Inflammatory macrophage (primary cell): ENCODE results near the gene HOXC11.

Source experiments
- DNase-seq, 2 donors: peaks; one replicate each; pipeline ENCODE4 v3.0.0-alpha.2; 2020 to 2022

HOXC11 gene

DNA sequence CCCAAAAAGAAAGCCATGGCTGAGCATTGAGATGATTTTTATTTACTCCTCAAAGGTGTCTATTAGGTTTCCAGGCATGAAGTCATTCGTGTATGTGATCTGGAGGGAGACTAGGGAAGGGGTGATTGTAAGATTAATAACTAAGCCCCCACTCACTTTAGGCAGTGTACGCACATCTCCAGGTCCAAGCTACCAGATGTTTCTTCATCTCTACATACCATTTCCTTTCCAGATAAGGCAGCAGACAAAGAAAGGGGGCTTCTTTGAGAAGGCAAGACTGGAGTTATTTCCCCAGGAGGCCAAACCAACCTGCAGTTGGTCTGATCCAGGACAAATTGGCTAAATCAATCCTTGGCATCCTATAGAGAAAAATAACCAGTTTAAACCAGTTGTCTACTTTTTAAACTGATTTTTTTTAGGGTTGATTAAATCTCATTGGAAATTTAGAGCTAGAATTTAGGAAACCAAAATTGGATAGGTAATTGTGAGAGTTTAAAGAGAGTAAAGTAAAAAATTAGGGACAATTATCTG lies 30.4 kb upstream of the HOXC11 start:
- no peak for DNase-seq

DNA sequence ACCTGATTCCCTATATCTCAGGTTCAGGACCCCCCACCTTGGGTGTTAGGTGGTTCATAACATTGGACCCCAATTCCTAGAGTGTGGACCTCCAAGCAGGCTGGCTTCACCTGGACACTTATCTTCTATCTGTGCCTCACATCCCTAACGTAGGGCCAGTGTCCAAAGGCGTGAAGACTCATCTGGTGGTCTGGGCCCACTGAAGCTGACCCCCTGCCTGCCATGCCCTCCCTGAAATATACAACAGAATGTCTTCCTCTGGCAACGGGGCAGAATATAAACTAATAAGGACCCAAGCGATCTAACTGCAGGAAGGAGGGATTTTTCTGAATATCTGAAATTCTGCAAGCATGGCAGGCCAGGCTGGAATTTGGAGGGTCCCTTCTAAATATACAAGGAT lies 28.7 kb upstream of the HOXC11 start:
- no peak for DNase-seq

- DNase-seq = no peak
These were observed 27.7 kb upstream of the HOXC11 start for GRCh38 chr12:53944907-53945847.

GRCh38 chr12:53947743-53948142 lies 25.2 kb upstream of the HOXC11 start:
- no peak for DNase-seq

DNA sequence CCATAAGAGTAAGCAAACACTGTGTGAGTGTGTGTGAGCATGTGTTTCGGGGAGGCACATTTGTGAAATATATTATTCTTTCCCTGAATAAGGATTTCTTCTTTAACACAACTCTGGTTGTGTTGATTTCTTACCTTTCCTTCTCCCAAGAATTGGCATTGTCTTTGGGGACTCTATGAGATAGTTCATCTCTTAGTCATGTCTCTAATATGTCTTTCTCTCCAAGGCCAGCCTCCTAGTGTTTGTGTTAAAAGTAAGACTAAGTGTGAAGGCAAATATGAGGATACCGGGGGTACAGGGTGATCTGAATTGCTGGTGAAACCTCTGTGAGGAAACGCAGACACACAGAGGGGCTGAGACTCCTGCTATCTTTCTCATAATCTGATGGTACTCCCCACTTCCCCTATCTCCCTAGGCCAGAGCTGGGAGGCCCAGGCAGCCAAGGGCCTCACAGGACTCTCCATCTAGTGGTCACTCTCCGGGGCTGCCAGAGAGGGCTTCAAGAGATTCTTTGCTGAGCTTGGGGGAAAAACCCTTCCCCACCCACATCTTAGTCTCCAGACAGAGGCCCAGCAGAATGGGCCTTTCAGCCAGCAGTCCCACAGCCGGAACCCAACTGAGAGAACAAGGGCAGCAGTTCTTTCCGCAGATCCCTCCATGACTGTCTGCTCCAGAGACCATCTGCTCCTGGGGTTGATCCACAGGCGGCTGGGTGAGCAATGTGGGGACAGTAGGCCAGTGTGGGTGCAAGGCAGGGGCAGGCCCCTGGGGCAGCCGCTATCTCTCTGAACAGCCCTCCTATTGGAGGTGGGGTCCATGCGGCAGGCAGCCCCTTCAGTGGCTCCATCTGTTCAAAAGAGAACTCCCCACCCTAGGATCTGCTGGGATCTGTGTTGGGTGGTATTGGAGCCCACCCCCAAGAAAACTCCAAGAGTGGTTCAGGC lies 24.0 kb upstream of the HOXC11 start:
- DNase-seq = no peak

- no peak for DNase-seq
These were observed 23.1 kb upstream of the HOXC11 start for GRCh38 chr12:53949631-53950436.

DNA sequence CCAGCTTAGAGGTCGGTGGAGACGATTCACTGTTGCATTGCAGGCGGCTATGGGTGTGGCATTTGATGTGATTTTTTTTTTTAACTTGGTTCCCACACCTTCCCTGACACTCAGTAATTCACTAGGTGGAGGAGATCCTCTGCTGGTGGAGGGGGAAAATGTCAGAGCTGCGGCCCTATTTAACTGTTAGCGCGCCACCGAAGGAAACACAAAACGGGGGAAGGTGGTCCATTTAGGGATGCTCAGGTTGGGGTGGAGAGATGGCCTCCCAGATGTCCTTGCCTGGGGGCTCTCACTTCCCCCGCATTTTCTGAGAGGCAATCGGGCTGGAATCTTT lies 22.5 kb upstream of the HOXC11 start:
- DNase-seq = no peak

DNA sequence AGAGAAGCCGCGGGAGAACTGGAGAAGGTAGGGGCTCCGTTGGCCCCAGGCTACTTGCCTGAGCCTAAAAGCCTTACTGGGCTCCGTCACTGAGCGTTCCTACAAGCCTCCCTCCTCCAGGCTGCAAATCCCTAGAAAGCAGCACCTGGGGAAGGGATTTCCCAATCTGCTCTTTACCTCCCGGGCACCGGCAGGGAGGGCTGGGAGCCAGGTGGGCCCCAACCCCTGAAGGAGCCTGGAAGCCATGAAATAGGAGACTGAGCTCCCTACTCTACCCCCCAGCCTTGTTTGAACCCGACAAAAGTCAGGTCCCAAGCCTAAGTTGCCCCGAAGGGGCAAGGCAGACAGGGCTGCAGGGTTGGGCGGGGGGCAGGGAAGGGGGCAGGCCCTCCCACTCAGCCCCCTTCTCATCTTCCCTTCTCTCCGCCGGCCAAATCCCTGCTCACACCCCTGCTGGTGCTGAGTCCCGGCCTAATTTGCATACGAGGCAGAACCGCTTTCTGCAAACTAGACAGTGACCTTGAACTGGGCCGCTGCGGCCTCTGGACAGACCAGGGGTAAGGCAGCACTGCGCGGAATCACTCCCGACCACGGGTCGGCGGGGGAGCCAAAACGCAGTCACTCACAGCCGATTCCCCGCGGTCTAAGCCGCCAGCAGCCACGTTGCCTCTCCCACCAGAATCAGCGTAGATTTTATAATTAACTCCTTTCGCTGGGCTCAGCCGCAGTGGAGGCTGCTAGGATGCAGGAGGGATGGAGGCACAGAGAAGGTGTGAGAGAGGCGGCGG lies 21.9 kb upstream of the HOXC11 start:
- no peak for DNase-seq

- DNase-seq = no peak
These were observed 21.2 kb upstream of the HOXC11 start for GRCh38 chr12:53951577-53952334.

DNA sequence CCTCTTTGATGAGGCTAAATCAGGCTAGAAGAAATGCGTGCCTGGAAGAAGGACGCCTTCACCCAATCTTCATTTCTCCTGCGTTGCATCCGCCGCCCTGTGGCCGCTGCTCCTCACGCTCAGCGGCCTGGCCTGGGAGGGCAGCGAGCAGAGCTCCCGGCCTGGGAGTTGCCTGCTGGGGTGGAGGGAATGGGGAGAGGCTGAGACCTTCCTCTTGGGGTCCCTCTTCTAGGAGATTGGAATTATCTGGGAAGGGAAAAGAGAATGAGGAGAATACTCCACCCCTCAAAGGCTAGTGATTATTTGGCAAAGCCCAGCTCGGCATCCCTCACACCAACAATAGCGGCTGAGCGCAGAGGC lies 20.6 kb upstream of the HOXC11 start:
- no peak for DNase-seq

DNA sequence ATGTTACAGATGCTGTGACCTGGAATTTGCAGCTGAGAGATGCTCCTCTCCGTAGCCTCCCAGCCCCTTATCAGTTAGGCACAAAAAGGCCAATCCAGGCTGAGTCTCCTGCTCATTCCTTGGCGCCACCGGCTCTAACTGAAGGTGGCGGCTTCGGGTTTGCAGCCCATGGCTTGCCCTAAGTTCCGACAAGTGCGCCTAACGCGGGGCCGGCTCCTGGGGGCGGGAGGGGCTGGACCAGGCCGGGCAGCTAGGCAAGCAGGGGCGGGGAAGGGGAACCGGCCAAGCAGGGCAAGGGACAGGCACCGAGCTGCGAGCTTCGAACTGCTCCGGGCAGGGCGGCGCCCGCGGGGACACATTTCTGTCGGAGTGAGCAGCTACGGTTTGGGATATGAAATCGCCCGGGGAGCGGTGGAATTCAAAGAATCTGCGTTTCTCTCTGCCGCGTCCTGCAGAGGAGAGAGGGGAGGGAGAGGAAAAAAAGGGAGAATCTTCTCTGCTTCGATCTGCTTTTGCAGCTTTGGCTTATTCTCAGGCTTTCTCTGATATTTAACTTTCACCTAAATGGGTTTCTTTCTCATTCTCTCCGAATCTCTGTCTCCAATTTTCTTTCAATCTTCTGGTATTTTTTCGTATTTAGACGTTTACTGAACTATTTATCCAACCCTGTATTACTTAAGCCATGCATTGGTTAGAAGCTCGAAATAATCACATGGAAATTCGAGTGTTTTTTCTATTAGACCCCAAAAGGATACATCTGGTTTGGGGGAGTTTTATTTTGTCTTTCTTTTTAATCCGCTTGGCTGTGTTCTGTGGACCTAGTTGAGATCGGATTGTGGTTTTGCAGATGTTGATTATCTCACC lies 19.8 kb upstream of the HOXC11 start:
- no peak for DNase-seq

DNA sequence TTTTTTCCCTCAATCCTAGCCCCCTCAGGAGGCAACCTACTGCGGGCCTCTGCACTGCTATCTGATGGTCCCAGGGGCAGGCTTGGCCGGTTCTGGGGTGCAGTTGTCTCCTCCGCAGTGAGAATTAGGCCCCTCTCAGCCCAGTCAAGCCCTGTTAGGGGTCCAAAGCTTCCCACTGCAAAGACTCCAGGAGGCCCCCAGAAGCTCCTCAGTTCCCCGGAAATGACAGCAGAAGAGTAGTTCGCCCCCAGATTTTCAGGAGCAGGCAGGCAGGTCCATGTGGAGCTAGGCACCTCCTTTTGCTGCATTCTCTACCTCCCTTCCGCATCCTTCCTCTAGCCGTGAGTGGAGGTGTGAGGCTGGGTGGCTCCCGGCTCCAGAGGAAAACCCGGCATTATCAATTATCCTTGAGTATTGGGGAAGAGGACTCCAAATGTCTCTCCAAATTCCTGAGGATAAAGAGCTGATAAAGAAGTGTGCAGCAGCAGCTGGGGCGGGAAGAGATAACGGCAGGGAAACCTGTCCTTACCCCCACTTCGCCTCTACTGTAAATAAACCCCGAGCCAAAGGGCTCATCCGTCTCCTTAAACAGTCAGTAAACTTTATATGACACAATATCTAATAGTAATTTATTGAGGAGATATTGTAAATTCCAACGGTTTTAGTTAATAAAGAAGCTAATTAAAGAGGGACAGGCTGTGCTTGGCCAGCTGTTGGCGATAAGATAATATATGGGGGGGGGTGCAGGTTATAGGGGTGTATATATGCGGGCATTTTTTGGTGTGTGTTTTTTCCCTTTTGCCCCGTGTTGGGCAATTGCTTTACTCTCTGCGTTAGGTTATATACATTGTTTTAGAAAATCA lies 18.9 kb upstream of the HOXC11 start:
- no peak for DNase-seq

DNA sequence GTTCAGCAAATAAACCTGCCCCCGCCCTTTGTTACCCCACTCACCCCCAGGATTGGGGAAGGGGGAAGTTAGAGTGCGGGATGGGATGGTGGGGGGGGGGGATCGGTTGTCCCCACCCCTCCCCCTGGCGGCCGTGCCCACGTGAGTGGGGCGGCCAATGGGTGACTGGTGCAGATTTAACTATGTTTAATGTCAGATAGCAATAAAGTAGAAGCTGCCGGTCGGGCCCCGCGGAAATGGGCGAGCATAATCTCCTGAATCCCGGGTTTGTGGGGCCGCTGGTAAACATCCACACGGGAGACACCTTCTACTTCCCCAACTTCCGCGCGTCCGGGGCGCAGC lies 18.3 kb upstream of the HOXC11 start, which contains the start of gene HOXC12:
Gene HOXC12 (plus strand): TSS at position 210 of the 342 bp plus-strand sequence. CDS start 27 bp downstream, at position 237.
- no peak for DNase-seq

DNA sequence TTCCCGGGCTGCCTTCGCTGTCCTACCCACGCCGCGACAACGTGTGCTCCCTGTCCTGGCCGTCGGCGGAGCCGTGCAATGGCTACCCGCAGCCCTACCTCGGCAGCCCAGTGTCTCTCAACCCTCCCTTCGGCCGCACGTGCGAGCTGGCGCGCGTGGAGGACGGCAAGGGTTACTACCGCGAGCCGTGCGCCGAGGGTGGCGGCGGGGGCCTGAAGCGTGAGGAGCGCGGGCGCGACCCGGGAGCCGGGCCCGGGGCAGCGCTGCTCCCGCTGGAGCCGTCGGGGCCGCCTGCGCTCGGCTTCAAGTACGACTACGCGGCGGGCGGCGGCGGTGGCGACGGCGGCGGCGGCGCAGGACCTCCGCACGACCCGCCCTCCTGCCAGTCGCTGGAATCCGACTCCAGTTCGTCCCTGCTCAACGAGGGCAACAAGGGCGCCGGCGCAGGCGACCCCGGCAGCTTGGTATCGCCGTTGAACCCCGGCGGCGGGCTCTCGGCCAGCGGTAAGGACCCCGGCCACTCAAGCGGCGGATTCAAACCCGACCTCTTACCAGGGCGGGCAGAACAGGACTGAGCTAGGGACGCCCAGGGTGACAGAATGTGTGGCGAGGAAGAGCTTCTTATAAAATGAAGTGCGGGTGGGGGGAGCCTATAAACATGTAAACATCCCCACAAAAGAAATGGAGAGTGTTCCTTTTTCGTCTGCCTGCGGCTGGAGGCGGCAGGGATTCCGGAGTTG lies 17.7 kb upstream of the HOXC11 start:
- DNase-seq = no peak

- no peak for DNase-seq
These were observed 17.1 kb upstream of the HOXC11 start for GRCh38 chr12:53955776-53956250.

DNA sequence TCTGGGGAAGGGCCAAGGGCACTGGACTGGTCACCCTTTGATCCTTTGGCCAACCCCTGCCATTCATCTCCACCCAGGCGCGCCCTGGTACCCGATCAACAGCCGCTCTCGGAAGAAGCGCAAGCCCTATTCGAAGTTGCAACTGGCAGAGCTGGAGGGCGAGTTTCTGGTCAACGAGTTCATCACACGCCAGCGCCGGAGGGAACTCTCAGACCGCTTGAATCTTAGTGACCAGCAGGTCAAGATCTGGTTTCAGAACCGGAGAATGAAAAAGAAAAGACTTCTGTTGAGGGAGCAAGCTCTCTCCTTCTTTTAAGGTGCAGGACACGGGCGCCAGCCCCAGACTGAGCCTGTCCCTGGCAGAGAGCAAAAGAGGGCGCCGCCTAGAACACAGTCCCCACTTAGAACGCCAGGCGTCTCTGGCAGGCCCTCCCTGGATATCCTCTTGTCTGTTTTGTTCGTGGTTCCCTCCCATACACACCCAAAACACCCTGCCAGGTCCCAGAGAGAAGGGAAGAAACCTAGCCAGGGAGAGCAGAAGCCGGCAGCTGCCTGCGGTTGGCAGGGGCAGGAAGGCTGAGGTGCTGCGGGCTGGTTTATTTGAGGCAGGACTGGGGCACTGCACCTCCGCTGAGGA lies 16.6 kb upstream of the HOXC11 start:
- DNase-seq = no peak

- no peak for DNase-seq
These were observed 15.9 kb upstream of the HOXC11 start for GRCh38 chr12:53956914-53957536.
